K562 (cell line): ENCODE results near the gene ADGRE1.

Experiments
- EZH2 ChIP-seq: IDR thresholded peaks from 2 replicates; pipeline ENCODE4 v1.6.1; 2012; ENCODE audit warnings: low read depth, mild to moderate bottlenecking, inconsistent platforms, low read length, borderline replicate concordance
- POLR2A ChIP-seq: fragments of 450-650 bp; conservative IDR thresholded peaks from 2 replicates; pipeline ENCODE4 v1.6.1; 2016
- SAP30 ChIP-seq: fragments of 200-600 bp; sonication (generic); IDR thresholded peaks from 2 replicates; pipeline ENCODE4 v1.6.1; 2012; ENCODE audit warnings: borderline replicate concordance, low read depth, mild to moderate bottlenecking, moderate library complexity, low read length, control low read depth, inconsistent platforms; ENCODE audit not compliant: insufficient read depth, poor library complexity, severe bottlenecking
- SP1 ChIP-seq: sonication (generic); formaldehyde crosslinking; IDR thresholded peaks from 2 replicates; pipeline ENCODE4 v1.8.1; 2022; ENCODE audit warnings: mild to moderate bottlenecking, missing genetic modification reagents
- TEAD4 ChIP-seq, 2 experiments: sonication (generic) in 1 of 2; formaldehyde crosslinking in 1 of 2; IDR thresholded peaks; 2 replicates each; pipeline versions ENCODE4 v1.6.1 to v1.8.0; 2012 to 2022; ENCODE audit warnings: borderline replicate concordance in 1 of 2, inconsistent platforms in 1 of 2, low read length in 1 of 2, mild to moderate bottlenecking in 1 of 2, missing genetic modification reagents in 1 of 2
- TF ChIP-seq, protein P1 (sequence below): fragments of 250-450 bp; sonication (Bioruptor Pico); IDR thresholded peaks from 2 replicates; pipeline ENCODE4 v1.8.0; 2021; ENCODE audit warnings: borderline replicate concordance, mild to moderate bottlenecking, moderate library complexity; ENCODE audit not compliant: poor library complexity, severe bottlenecking

DNA sequence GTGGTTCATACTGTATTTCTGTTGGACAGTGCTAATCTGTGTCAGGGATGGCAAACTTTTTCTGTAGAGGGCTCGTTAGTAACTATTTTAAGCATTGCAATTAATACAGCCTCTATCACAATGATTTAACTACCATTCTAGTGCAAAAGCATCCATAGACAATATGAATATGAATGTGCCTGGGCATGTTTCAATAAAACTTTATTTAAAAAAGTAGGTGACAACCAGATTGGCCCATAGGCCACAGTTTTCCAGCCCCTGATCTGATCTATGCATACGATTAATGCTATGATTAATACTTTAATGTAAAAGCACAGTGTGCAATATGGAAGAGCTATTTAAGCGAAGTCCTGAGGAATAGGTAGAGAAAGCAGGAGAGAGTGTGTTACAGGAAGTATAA lies 29.6 kb downstream of the ADGRE1 start:
- TF ChIP-seq SAP30 (no peak), TEAD4 (IDR thresholded peaks at IDR 0.05; ENCODE audit: low read length) (no peak), TEAD4 (CRISPR knock-in tag; IDR thresholded peaks at IDR 0.05; ENCODE audit: borderline replicate concordance) (no peak), EZH2 (no peak), SP1 (CRISPR knock-in tag) (no peak), POLR2A (no peak)
- TF ChIP-seq, protein P1, sequence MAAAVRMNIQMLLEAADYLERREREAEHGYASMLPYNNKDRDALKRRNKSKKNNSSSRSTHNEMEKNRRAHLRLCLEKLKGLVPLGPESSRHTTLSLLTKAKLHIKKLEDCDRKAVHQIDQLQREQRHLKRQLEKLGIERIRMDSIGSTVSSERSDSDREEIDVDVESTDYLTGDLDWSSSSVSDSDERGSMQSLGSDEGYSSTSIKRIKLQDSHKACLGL (CRISPR knock-in tag) = no peak
